ENCODE measurements around the gene TULP4. TPM values are rescaled to one million over a fixed set of nuclear protein-coding genes. Genes with fewer than 3 reads are reported as not detected.
A peak's percentile ranks its signal among the peaks of the same experiment; 100 is the strongest.

Gene TULP4
- total RNA-seq, 1 experiment from 2014 or later: 82.0 TPM

GRCh38 chr6:158539881-158540280 is 227.6 kb downstream of the TULP4 start:
- no TSS peak for BruUV-seq (replicated peaks)
- intact Hi-C loops (cut with micrococcal nuclease; ENCODE audit: unreplicated experiment): no loop called here
- Histone ChIP-seq H3K36me3 (ENCODE audit: insufficient read depth, low read length, poor library complexity, severe bottlenecking) (no peaks in the 10 kb centered on the region), H3K9me3 (ENCODE audit: low read depth, low read length, poor library complexity, severe bottlenecking) (no peaks in the 10 kb centered on the region), H3K27ac (ENCODE audit: low read depth, low read length, poor library complexity, severe bottlenecking) (peak overlapping the region; percentile 17), H3K4me3 (ENCODE audit: low read depth, low read length, poor library complexity, severe bottlenecking) (no peak overlapping the region), H3K4me1 (ENCODE audit: insufficient read depth, low read length, poor library complexity, severe bottlenecking) (peaks cover 6% of the 10 kb centered on the region), H3K27me3 (replicated peaks; ENCODE audit: insufficient read depth, low read depth, low read length, poor library complexity) (no peaks in the 10 kb centered on the region)
- POLR2A ChIA-PET (ENCODE audit: low non-redundant PET): no interaction called here
- peak; percentile 22 for DNase-seq (ENCODE audit: low spot score)
- no peak for TF ChIP-seq CTCF (conservative IDR thresholded peaks at IDR 0.05; ENCODE audit: low read depth, low read length)
- TF ChIP-seq EZH2 (IDR thresholded peaks at IDR 0.05; ENCODE audit: borderline replicate concordance, low read depth, low read length, poor library complexity, severe bottlenecking): no peak
- CTCF ChIA-PET: interaction anchor here (0.8 to 0.9 kb wide), 2 partner anchors 8 to 21 kb away, joined by 3 to 5 read pairs; no protein-coding TSS in a partner anchor

- BruUV-seq (replicated peaks): no TSS peak
- peaks cover 6% of the 10 kb centered on the region for H3K4me1 ChIP-seq (ENCODE audit: insufficient read depth, low read length, poor library complexity, severe bottlenecking)
- TF ChIP-seq EZH2 (IDR thresholded peaks at IDR 0.05; ENCODE audit: borderline replicate concordance, low read depth, low read length, poor library complexity, severe bottlenecking) (no peak), CTCF (conservative IDR thresholded peaks at IDR 0.05; ENCODE audit: low read depth, low read length) (no peak)
- POLR2A ChIA-PET (ENCODE audit: low non-redundant PET): no interaction called here
- no peak overlapping the region for H3K4me3 ChIP-seq (ENCODE audit: low read depth, low read length, poor library complexity, severe bottlenecking)
- H3K27ac ChIP-seq (ENCODE audit: low read depth, low read length, poor library complexity, severe bottlenecking): no peak overlapping the region
- CTCF ChIA-PET: no interaction called here
- intact Hi-C loops (cut with micrococcal nuclease; ENCODE audit: unreplicated experiment): no loop called here
- DNase-seq (ENCODE audit: low spot score): no peak
- no peaks in the 10 kb centered on the region for H3K9me3 ChIP-seq (ENCODE audit: low read depth, low read length, poor library complexity, severe bottlenecking)
- no peaks in the 10 kb centered on the region for H3K27me3 ChIP-seq (replicated peaks; ENCODE audit: insufficient read depth, low read depth, low read length, poor library complexity)
- no peaks in the 10 kb centered on the region for H3K36me3 ChIP-seq (ENCODE audit: insufficient read depth, low read length, poor library complexity, severe bottlenecking)
Observed at GRCh38 chr6:158543606-158544185, 231.4 kb downstream of the TULP4 start.

- intact Hi-C loops (cut with micrococcal nuclease; ENCODE audit: unreplicated experiment): no loop called here
- no peak for DNase-seq (ENCODE audit: low spot score)
- TF ChIP-seq EZH2 (IDR thresholded peaks at IDR 0.05; ENCODE audit: borderline replicate concordance, low read depth, low read length, poor library complexity, severe bottlenecking): no peak
- TF ChIP-seq CTCF (conservative IDR thresholded peaks at IDR 0.05; ENCODE audit: low read depth, low read length): no peak
- no peaks in the 10 kb centered on the region for H3K36me3 ChIP-seq (ENCODE audit: insufficient read depth, low read length, poor library complexity, severe bottlenecking)
- no peak overlapping the region for H3K27ac ChIP-seq (ENCODE audit: low read depth, low read length, poor library complexity, severe bottlenecking)
- no peaks in the 10 kb centered on the region for H3K9me3 ChIP-seq (ENCODE audit: low read depth, low read length, poor library complexity, severe bottlenecking)
- no TSS peak for BruUV-seq (replicated peaks)
- peaks cover 4% of the 10 kb centered on the region for H3K4me1 ChIP-seq (ENCODE audit: insufficient read depth, low read length, poor library complexity, severe bottlenecking)
- no peak overlapping the region for H3K4me3 ChIP-seq (ENCODE audit: low read depth, low read length, poor library complexity, severe bottlenecking)
- ChIA-PET POLR2A (ENCODE audit: low non-redundant PET) (no interaction called here), CTCF (no interaction called here)
- H3K27me3 ChIP-seq (replicated peaks; ENCODE audit: insufficient read depth, low read depth, low read length, poor library complexity): no peaks in the 10 kb centered on the region
Observed at GRCh38 chr6:158544428-158544827, 232.2 kb downstream of the TULP4 start.

Measured in A673 (cell line).